ENCODE measurements around the gene IQSEC1.

The IQSEC1 gene

GRCh38 chr3:12947504-12948369 is 125.5 kb downstream of the IQSEC1 start:
- DNase-seq (ENCODE audit: low spot score) = no peak
- no peak for TF ChIP-seq CTCF (IDR thresholded peaks at IDR 0.05; ENCODE audit: extremely low read depth, insufficient read depth, missing control alignments)
- in situ Hi-C loops (cut with MboI; ENCODE audit: low pct_unique_long_range_greater_than_20kb, low sequenced_read_pairs, unreplicated experiment) = no loop called here

GRCh38 chr3:12946649-12947316 is 126.4 kb downstream of the IQSEC1 start:
- TF ChIP-seq CTCF (IDR thresholded peaks at IDR 0.05; ENCODE audit: extremely low read depth, insufficient read depth, missing control alignments) = no peak
- DNase-seq (ENCODE audit: low spot score) = no peak
- in situ Hi-C loops (cut with MboI; ENCODE audit: low pct_unique_long_range_greater_than_20kb, low sequenced_read_pairs, unreplicated experiment) = no loop called here

GRCh38 chr3:12946251-12946648 is 127.0 kb downstream of the IQSEC1 start:
- TF ChIP-seq CTCF (IDR thresholded peaks at IDR 0.05; ENCODE audit: extremely low read depth, insufficient read depth, missing control alignments) = no peak
- DNase-seq (ENCODE audit: low spot score) = no peak
- in situ Hi-C loops (cut with MboI; ENCODE audit: low pct_unique_long_range_greater_than_20kb, low sequenced_read_pairs, unreplicated experiment) = no loop called here

- TF ChIP-seq CTCF (IDR thresholded peaks at IDR 0.05; ENCODE audit: extremely low read depth, insufficient read depth, missing control alignments) = no peak
- in situ Hi-C loops (cut with MboI; ENCODE audit: low pct_unique_long_range_greater_than_20kb, low sequenced_read_pairs, unreplicated experiment) = no loop called here
- no peak for DNase-seq (ENCODE audit: low spot score)
Measured at GRCh38 chr3:12944849-12945248, 128.4 kb downstream of the IQSEC1 start.

- in situ Hi-C loops (cut with MboI; ENCODE audit: low pct_unique_long_range_greater_than_20kb, low sequenced_read_pairs, unreplicated experiment) = no loop called here
- DNase-seq (ENCODE audit: low spot score) = no peak
- TF ChIP-seq CTCF (IDR thresholded peaks at IDR 0.05; ENCODE audit: extremely low read depth, insufficient read depth, missing control alignments) = no peak
Measured at GRCh38 chr3:12944413-12944812, 128.8 kb downstream of the IQSEC1 start.

- in situ Hi-C loops (cut with MboI; ENCODE audit: low pct_unique_long_range_greater_than_20kb, low sequenced_read_pairs, unreplicated experiment) = no loop called here
- TF ChIP-seq CTCF (IDR thresholded peaks at IDR 0.05; ENCODE audit: extremely low read depth, insufficient read depth, missing control alignments) = no peak
- DNase-seq (ENCODE audit: low spot score) = no peak
Measured at GRCh38 chr3:12943124-12944021, 129.9 kb downstream of the IQSEC1 start.
